A549 (cell line): ENCODE measurements around the gene IL1R1. TPM values are rescaled to one million over a fixed set of nuclear protein-coding genes. Genes with fewer than 3 reads are reported as not detected.

Experiments used
- ATAC-seq, 2 experiments: fragments of 200-7000 bp in 1 of 2; fragments of >200 bp in 1 of 2; cut with Nextera tagmentation in 1 of 2; cut with Tn5 transposase in 1 of 2; 3 replicates each; pipeline versions ENCODE4 v1.8.0 to v1.9.1; 2018 to 2020; ENCODE audit warnings: mild to moderate bottlenecking in 1 of 2, moderate library complexity in 1 of 2
- CTCF ChIA-PET: fragments of 300-600 bp; sonication (Branson Sonifier 250); formaldehyde crosslinking; extraction: SDS; loops from one replicate; lab custom pipeline; 2021; ENCODE audit warnings: antibody characterized with exemption, inconsistent platforms; lab: Yijun Ruan, JAX
- POLR2A ChIA-PET: fragments of 350-600 bp; formaldehyde crosslinking; extraction: SDS; loops from one replicate; lab custom pipeline; 2021; ENCODE audit warnings: antibody characterized with exemption, inconsistent platforms; lab: Yijun Ruan, JAX
- DNase-seq, 2 experiments: peaks; one replicate each; pipeline versions ENCODE4 v3.0.0 to v3.0.0-alpha.2; 2011 to 2016; ENCODE audit warnings: low read depth in 1 of 2, low spot score in 1 of 2
- FAIRE-seq: peaks from 2 replicates; lab custom pipeline; 2011; peaks lifted over from hg19 to GRCh38; lab: Jason Lieb, UNC
- H3K27ac ChIP-seq, 2 experiments: fragments of >200 bp; sonication (Bioruptor Twin); formaldehyde crosslinking; 3 replicates each; pipeline ENCODE4 v1.5.1; 2016 to 2017
- H3K4me1 ChIP-seq: fragments of >200 bp; sonication (Bioruptor Twin); formaldehyde crosslinking; 3 replicates; pipeline ENCODE4 v1.6.1; 2016
- H3K4me2 ChIP-seq: fragments of >200 bp; sonication (Bioruptor Twin); formaldehyde crosslinking; 3 replicates; pipeline ENCODE4 v1.6.1; 2016
- H3K4me3 ChIP-seq: fragments of >200 bp; sonication (Bioruptor Twin); formaldehyde crosslinking; 3 replicates; pipeline ENCODE4 v1.5.1; 2016
- H3K9me3 ChIP-seq: fragments of >200 bp; sonication (Bioruptor Twin); formaldehyde crosslinking; 3 replicates; pipeline ENCODE4 v1.6.1; 2016
- ATOH8 ChIP-seq: fragments of 250-450 bp; sonication (Bioruptor Pico); IDR thresholded peaks from 2 replicates; pipeline ENCODE4 v1.5.0; 2020; ENCODE audit warnings: low read depth, mild to moderate bottlenecking, moderate library complexity
- CEBPB ChIP-seq, 2 experiments: fragments of >200 bp in 1 of 2; sonication (Bioruptor Twin) in 1 of 2; formaldehyde crosslinking in 1 of 2; IDR thresholded peaks; 2 replicates each; pipeline ENCODE4 v1.6.1; 2012 to 2016
- EHMT2 ChIP-seq: fragments of 200-600 bp; sonication (generic); IDR thresholded peaks from 2 replicates; pipeline ENCODE4 v1.6.1; 2016; ENCODE audit warnings: antibody characterized with exemption, low read depth, mild to moderate bottlenecking, moderate library complexity
- EP300 ChIP-seq, 2 experiments: fragments of >200 bp; sonication (Bioruptor Twin); formaldehyde crosslinking; IDR thresholded peaks; 2 replicates in 1 of 2; 3 replicates in 1 of 2; pipeline ENCODE4 v1.6.1; 2016 to 2017
- FOSL2 ChIP-seq, 2 experiments: fragments of 450-650 bp in 1 of 2; fragments of >200 bp in 1 of 2; sonication (Bioruptor Twin) in 1 of 2; formaldehyde crosslinking; IDR thresholded peaks; 2 replicates each; pipeline versions ENCODE4 v1.5.0 to v1.6.1; 2016 to 2020; ENCODE audit warnings: mild to moderate bottlenecking in 1 of 2, moderate library complexity in 1 of 2
- JUNB ChIP-seq: fragments of >200 bp; sonication (Bioruptor Twin); formaldehyde crosslinking; IDR thresholded peaks from 2 replicates; pipeline ENCODE4 v1.6.1; 2016
- KDM5A ChIP-seq: fragments of 200-600 bp; sonication (generic); IDR thresholded peaks from 2 replicates; pipeline ENCODE4 v1.6.1; 2016; ENCODE audit warnings: antibody characterized with exemption, mild to moderate bottlenecking
- MAFK ChIP-seq: fragments of 450-650 bp; IDR thresholded peaks from 2 replicates; pipeline ENCODE4 v1.6.1; 2014; ENCODE audit not compliant: partially characterized antibody
- MAZ ChIP-seq: fragments of 150-350 bp; IDR thresholded peaks from 2 replicates; pipeline ENCODE4 v1.6.1; 2014; ENCODE audit warnings: antibody characterized with exemption, low read depth, low read length, borderline replicate concordance
- MYC ChIP-seq: IDR thresholded peaks from 2 replicates; pipeline ENCODE4 v1.6.1; 2012; ENCODE audit warnings: mild to moderate bottlenecking, inconsistent platforms, low read length, improper control_type of control experiment, borderline replicate concordance
- NFE2L2 ChIP-seq: fragments of 150-350 bp; conservative IDR thresholded peaks from 2 replicates; pipeline ENCODE4 v1.6.1; 2014; ENCODE audit warnings: low read length
- POLR2A ChIP-seq: IDR thresholded peaks from 2 replicates; pipeline ENCODE4 v1.6.1; 2012; ENCODE audit warnings: mild to moderate bottlenecking, low read length
- POLR2AphosphoS2 ChIP-seq: conservative IDR thresholded peaks from 2 replicates; pipeline ENCODE4 v1.6.1; 2012; ENCODE audit warnings: low read length, improper control_type of control experiment, inconsistent platforms
- RARB ChIP-seq: fragments of 250-450 bp; sonication (Bioruptor Pico); IDR thresholded peaks from 2 replicates; pipeline ENCODE4 v1.8.0; 2021; ENCODE audit warnings: mild to moderate bottlenecking, moderate library complexity
- RNF2 ChIP-seq: fragments of 200-600 bp; sonication (generic); IDR thresholded peaks from 2 replicates; pipeline ENCODE4 v1.6.1; 2016; ENCODE audit warnings: low read depth, mild to moderate bottlenecking, antibody characterized with exemption, moderate library complexity, borderline replicate concordance
- ZC3H11A ChIP-seq: fragments of 450-650 bp; IDR thresholded peaks from 2 replicates; pipeline ENCODE4 v1.6.1; 2014; ENCODE audit warnings: antibody characterized with exemption, mild to moderate bottlenecking
- ZSCAN20 ChIP-seq: fragments of 250-450 bp; sonication (Bioruptor Pico); IDR thresholded peaks from 2 replicates; pipeline ENCODE4 v1.8.0; 2022; ENCODE audit warnings: mild to moderate bottlenecking, moderate library complexity
- WGBS: methylation state at CpG from one replicate; pipeline ENCODE4 v1.1.6; 2017; ENCODE audit errors: missing lambda C conversion rate; 5-methylcytosine and 5-hydroxymethylcytosine counted together
- polyA plus RNA-seq, 4 experiments: library from polyadenylated mRNA; depleted of rRNA in 3 of 4; stranded (reverse); fragments of >200 nt; fragmentation: RNase III in 1 of 4; extraction: RNeasy Plus Mini Kit Qiagen cat#74134 plus additional on column Dnase treatment in 1 of 4; gene quantifications; 2 replicates in 3 of 4; 3 replicates in 1 of 4; pipeline ENCODE4 v1.2.3, GENCODE V29; 2011 to 2017
- TF ChIP-seq, protein P1 (sequence below): fragments of >200 bp; sonication (Bioruptor Twin); formaldehyde crosslinking; IDR thresholded peaks from 3 replicates; pipeline ENCODE4 v1.6.1; 2016
- TF ChIP-seq, protein P2 (sequence below): fragments of 200-600 bp; sonication (generic); IDR thresholded peaks from 2 replicates; pipeline ENCODE4 v1.6.1; 2016; ENCODE audit warnings: antibody characterized with exemption, mild to moderate bottlenecking, moderate library complexity

IL1R1 gene
- polyA plus RNA-seq, 2 of the 4 experiments (the other 2 are of a cell fraction): 32.5 to 34.7 TPM

DNA sequence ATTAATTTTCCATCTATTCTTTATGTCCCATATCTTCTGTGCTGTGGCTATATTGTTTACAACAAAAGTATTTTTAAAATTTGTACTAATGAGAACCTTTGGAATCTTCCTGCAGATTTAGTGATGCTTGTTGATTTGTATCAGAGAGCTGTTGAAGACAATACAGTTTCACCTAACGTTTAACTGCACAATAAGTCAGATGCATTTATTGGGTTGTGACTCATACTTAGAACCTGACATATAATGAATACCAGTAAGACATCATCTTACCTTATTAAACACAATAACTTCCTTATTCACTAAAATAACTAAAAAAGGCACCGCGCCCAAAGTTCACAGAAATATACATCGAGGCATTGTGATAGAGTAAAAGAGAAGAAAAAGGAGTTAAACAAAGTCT, 43.8 kb upstream of the IL1R1 start:
- H3K27ac ChIP-seq: no peak overlapping the region
- CTCF ChIA-PET: no interaction called here
- TF ChIP-seq KDM5A (no peak), ZC3H11A (no peak), EP300 (IDR thresholded peaks at IDR 0.05) (no peak), ZSCAN20 (CRISPR knock-in tag) (no peak), MYC (no peak), EHMT2 (no peak), POLR2AphosphoS2 (no peak), RNF2 (no peak), CEBPB (IDR thresholded peaks at IDR 0.05) (no peak), RARB (no peak), MAZ (no peak)
- TF ChIP-seq, protein P1, sequence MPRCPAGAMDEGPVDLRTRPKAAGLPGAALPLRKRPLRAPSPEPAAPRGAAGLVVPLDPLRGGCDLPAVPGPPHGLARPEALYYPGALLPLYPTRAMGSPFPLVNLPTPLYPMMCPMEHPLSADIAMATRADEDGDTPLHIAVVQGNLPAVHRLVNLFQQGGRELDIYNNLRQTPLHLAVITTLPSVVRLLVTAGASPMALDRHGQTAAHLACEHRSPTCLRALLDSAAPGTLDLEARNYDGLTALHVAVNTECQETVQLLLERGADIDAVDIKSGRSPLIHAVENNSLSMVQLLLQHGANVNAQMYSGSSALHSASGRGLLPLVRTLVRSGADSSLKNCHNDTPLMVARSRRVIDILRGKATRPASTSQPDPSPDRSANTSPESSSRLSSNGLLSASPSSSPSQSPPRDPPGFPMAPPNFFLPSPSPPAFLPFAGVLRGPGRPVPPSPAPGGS: no peak
- TF ChIP-seq, protein P2, sequence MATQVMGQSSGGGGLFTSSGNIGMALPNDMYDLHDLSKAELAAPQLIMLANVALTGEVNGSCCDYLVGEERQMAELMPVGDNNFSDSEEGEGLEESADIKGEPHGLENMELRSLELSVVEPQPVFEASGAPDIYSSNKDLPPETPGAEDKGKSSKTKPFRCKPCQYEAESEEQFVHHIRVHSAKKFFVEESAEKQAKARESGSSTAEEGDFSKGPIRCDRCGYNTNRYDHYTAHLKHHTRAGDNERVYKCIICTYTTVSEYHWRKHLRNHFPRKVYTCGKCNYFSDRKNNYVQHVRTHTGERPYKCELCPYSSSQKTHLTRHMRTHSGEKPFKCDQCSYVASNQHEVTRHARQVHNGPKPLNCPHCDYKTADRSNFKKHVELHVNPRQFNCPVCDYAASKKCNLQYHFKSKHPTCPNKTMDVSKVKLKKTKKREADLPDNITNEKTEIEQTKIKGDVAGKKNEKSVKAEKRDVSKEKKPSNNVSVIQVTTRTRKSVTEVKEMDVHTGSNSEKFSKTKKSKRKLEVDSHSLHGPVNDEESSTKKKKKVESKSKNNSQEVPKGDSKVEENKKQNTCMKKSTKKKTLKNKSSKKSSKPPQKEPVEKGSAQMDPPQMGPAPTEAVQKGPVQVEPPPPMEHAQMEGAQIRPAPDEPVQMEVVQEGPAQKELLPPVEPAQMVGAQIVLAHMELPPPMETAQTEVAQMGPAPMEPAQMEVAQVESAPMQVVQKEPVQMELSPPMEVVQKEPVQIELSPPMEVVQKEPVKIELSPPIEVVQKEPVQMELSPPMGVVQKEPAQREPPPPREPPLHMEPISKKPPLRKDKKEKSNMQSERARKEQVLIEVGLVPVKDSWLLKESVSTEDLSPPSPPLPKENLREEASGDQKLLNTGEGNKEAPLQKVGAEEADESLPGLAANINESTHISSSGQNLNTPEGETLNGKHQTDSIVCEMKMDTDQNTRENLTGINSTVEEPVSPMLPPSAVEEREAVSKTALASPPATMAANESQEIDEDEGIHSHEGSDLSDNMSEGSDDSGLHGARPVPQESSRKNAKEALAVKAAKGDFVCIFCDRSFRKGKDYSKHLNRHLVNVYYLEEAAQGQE: no peak
- peaks cover 66% of the 10 kb centered on the region for H3K4me1 ChIP-seq
- H3K4me3 ChIP-seq: no peak overlapping the region
- WGBS: 81% methylated on average over 4 of the region's 4 CpGs
- ATAC-seq (no peak), DNase-seq (no peak), FAIRE-seq (no peak)
- POLR2A ChIA-PET: no interaction called here
- H3K9me3 ChIP-seq: peaks cover 8% of the 10 kb centered on the region; the same call in 1 of the 3 replicates
- no peak overlapping the region for H3K4me2 ChIP-seq

GRCh38 chr2:102099536-102100298, 42.8 kb upstream of the IL1R1 start:
- TF ChIP-seq ATOH8 (CRISPR knock-in tag) (no peak), MAFK (no peak), CEBPB (IDR thresholded peaks at IDR 0.05) (no peak), POLR2A (no peak), POLR2AphosphoS2 (no peak), JUNB (no peak), MAZ (no peak), NFE2L2 (no peak), FOSL2 (IDR thresholded peaks at IDR 0.05) (no peak), FOSL2 (CRISPR knock-in tag; IDR thresholded peaks at IDR 0.05) (no peak), EHMT2 (no peak)
- peaks cover 8% of the 10 kb centered on the region; the same call in 1 of the 3 replicates for H3K9me3 ChIP-seq
- no peak for FAIRE-seq
- H3K4me1 ChIP-seq: peaks cover 65% of the 10 kb centered on the region
- peak overlapping the region; percentile 54 for H3K4me2 ChIP-seq
- no peak for ATAC-seq
- ChIA-PET POLR2A (no interaction called here), CTCF (no interaction called here)
- H3K27ac ChIP-seq: peak overlapping the region; percentile 76 to 82
- 89% methylated on average over 7 of the region's 7 CpGs for WGBS
- no peak for DNase-seq
- no peak overlapping the region for H3K4me3 ChIP-seq
